ENCODE results near the gene HOXD4.

DNA sequence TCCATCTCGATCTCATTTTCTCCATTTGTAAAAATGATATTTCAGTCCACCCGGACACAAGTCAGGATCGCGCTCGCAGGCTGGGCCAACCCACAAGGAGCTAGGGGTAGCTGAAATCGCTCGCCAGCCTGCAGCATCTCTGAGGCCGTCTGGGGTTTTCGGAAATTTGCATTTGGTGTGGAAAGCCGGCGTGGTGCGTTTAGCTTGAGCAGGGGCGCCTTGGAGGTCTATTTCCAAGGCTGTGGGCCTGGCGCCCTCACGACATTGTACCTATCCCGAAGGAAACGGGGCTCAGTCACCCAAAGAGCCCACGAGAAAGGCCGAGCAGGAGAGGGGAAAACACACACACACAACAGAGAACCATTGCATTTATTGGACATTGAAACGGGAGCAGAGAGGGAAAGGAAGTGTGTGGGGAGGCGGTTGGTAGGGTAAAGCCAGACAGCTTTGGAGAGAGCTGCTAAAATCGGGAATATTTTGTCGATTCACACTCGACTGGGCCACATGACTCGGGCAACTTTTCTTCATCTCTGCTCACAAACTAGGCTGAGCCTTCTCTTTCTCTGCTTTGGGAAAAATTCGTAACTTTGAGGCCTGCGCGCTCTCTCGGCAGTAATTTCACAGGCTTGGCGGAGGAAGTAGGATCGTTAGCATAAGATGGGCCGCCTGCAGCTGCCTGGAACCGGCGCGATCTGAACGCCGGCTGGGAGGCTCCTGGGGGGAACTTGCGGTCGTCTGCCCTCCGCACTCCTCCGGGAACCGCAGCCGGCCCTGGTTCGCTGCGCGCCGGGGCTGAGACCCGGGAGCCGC is 23.0 kb upstream of the HOXD4 start:
- TF ChIP-seq MXI1 (conservative IDR thresholded peaks at IDR 0.05; ENCODE audit: poor library complexity, severe bottlenecking), result no peak
- TF ChIP-seq EP300 (conservative IDR thresholded peaks at IDR 0.05; ENCODE audit: poor library complexity, severe bottlenecking), result no peak
- TF ChIP-seq EZH2 (IDR thresholded peaks at IDR 0.05; ENCODE audit: borderline replicate concordance, insufficient read depth, low read length, poor library complexity, severe bottlenecking), result no peak
- TF ChIP-seq, protein P1, sequence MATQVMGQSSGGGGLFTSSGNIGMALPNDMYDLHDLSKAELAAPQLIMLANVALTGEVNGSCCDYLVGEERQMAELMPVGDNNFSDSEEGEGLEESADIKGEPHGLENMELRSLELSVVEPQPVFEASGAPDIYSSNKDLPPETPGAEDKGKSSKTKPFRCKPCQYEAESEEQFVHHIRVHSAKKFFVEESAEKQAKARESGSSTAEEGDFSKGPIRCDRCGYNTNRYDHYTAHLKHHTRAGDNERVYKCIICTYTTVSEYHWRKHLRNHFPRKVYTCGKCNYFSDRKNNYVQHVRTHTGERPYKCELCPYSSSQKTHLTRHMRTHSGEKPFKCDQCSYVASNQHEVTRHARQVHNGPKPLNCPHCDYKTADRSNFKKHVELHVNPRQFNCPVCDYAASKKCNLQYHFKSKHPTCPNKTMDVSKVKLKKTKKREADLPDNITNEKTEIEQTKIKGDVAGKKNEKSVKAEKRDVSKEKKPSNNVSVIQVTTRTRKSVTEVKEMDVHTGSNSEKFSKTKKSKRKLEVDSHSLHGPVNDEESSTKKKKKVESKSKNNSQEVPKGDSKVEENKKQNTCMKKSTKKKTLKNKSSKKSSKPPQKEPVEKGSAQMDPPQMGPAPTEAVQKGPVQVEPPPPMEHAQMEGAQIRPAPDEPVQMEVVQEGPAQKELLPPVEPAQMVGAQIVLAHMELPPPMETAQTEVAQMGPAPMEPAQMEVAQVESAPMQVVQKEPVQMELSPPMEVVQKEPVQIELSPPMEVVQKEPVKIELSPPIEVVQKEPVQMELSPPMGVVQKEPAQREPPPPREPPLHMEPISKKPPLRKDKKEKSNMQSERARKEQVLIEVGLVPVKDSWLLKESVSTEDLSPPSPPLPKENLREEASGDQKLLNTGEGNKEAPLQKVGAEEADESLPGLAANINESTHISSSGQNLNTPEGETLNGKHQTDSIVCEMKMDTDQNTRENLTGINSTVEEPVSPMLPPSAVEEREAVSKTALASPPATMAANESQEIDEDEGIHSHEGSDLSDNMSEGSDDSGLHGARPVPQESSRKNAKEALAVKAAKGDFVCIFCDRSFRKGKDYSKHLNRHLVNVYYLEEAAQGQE (IDR thresholded peaks at IDR 0.05; ENCODE audit: borderline replicate concordance), result no peak
- TF ChIP-seq, protein P2, sequence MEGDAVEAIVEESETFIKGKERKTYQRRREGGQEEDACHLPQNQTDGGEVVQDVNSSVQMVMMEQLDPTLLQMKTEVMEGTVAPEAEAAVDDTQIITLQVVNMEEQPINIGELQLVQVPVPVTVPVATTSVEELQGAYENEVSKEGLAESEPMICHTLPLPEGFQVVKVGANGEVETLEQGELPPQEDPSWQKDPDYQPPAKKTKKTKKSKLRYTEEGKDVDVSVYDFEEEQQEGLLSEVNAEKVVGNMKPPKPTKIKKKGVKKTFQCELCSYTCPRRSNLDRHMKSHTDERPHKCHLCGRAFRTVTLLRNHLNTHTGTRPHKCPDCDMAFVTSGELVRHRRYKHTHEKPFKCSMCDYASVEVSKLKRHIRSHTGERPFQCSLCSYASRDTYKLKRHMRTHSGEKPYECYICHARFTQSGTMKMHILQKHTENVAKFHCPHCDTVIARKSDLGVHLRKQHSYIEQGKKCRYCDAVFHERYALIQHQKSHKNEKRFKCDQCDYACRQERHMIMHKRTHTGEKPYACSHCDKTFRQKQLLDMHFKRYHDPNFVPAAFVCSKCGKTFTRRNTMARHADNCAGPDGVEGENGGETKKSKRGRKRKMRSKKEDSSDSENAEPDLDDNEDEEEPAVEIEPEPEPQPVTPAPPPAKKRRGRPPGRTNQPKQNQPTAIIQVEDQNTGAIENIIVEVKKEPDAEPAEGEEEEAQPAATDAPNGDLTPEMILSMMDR (IDR thresholded peaks at IDR 0.05; ENCODE audit: poor library complexity, severe bottlenecking), result no peak
